Measurements from ENCODE around the gene EPS8L3.

EPS8L3 gene

DNA sequence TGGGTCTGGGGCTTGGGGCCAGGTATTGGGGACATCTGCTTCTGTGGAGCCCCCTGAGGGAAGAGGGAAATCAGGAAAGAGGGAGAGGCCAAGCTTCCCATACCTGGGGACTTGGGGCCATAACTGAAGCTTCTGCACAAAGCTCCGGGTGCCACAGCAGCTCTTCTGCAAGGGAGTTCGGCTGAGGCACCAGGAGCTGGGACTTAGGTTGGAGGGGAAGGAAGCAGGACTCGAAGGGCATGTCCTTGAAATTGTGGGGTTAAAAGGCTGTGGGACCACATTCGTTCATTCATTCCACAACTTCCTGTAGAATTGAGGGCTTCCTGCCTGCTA, 1.7 kb upstream of the EPS8L3 start:
- FAIRE-seq (no peak), DNase-seq (ENCODE audit: insufficient read length, low spot score) (no peak)
- TF ChIP-seq, protein P1, sequence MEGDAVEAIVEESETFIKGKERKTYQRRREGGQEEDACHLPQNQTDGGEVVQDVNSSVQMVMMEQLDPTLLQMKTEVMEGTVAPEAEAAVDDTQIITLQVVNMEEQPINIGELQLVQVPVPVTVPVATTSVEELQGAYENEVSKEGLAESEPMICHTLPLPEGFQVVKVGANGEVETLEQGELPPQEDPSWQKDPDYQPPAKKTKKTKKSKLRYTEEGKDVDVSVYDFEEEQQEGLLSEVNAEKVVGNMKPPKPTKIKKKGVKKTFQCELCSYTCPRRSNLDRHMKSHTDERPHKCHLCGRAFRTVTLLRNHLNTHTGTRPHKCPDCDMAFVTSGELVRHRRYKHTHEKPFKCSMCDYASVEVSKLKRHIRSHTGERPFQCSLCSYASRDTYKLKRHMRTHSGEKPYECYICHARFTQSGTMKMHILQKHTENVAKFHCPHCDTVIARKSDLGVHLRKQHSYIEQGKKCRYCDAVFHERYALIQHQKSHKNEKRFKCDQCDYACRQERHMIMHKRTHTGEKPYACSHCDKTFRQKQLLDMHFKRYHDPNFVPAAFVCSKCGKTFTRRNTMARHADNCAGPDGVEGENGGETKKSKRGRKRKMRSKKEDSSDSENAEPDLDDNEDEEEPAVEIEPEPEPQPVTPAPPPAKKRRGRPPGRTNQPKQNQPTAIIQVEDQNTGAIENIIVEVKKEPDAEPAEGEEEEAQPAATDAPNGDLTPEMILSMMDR (IDR thresholded peaks at IDR 0.05; ENCODE audit: insufficient read depth, missing control alignments) = no peak

DNA sequence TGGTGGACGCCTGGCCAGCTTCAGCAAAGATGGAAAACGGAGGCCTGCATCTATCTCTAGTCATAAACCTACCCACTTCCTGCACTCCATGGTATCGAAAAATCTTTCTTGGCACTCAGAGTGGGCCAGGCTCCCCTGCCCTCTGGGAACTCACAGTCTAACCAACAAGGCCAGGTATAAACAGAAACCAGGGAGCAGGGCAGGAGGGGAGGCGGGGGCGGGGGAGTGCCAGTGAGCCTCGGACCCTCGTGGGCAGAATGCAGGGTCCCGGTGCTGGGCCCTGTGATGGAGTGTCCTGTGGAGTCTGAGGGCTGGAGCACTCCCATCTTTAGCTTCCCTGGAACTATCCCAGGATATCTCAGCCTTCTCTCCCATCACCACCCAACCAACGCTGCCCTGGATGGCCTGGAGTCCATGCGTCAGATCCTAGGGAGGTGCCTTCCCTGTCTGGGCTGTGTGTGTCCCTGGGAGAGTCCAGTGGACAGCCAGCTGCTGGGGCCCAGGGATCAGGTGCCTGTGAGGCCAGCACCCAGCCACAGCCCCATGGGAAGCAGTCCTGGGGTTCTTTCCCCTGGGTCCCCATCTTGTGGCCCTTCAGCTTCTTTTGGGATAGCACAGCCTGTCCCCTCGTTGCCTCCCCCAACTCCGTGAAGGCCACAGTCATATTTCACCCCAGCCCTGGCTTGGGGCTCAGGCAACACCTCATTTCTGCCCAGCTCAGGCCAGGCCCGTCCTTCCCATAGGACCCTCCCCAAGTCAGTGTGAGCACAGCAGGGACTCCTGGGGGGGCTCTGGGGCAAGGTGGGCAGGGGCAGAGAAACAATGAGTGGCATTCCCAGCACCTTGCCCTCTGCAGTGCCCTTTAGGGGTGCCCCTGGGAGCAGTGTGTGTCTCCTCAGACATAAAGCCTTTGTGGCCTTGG, 1.1 kb upstream of the EPS8L3 start:
- FAIRE-seq (no peak), DNase-seq (ENCODE audit: insufficient read length, low spot score) (no peak)
- TF ChIP-seq, protein P1 (IDR thresholded peaks at IDR 0.05; ENCODE audit: insufficient read depth, missing control alignments) = no peak

DNA sequence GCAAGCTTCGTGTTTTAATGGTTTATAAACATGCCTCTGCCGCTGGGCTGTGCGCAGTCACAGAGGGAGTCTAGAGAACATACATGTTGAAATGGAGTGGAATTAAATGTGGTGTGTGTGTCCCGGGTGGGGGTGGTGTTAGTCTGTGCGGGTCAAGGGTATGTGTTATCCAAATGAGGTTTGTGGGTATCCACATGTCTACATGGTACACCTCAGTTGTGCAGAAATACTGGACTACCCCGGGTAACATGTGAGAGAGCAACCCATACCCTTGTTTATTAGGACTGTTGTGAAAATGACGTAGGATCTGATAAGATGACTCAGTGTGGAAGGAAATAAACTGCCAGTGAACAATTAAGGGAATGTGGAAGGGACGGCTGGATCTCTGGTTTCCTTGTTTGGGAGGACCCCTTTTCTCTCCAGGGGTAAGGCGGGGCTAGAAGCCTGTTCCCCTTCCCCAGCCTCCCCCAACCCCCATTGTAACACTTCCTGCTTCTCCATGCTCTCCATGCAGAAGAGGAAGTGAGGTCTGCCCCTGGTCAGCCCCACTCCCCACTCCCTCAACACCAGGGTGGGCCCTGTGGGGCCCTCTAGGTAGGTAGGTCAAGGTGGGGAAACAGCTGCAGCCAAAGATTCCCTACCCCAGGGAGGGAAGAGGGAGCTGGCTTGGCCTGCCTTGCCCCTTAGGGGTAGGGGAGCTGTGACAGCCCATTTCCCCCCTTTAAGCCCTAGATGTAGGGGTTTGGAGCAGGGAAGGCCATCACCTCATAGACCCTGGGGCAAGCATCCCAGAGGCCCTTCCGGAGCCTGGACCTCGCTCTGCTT, 690 bp downstream of the EPS8L3 start:
- DNase-seq (ENCODE audit: insufficient read length, low spot score) = no peak
- TF ChIP-seq, protein P1 (IDR thresholded peaks at IDR 0.05; ENCODE audit: insufficient read depth, missing control alignments) = no peak
- no peak for FAIRE-seq

DNA sequence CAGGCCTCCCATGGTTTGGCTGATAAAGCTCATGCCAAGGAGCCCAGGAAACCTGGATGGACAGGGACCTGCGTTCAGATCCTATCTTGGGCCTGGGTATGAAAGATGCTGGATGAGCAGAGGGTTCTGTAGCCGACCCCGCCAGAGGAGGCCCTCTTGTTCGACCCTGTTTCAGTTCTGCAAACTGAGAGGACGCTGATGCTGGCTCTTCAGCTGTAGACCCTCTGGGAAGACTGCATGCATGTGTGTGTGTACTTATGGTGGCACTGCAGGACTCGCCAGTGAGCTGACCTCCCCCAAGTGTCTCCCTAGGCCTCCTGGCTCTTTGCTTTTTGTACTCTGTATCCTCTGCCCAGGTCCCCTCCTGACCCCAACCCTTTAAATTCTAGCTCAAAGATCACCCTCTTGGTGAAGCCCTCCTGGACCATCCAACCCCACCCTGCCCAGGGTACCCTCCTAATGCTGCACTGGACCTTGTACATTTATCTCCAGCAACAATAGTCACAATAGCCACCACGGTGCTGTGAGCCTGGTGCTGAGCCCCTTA, 1.6 kb downstream of the EPS8L3 start:
- no peak for FAIRE-seq
- TF ChIP-seq, protein P1 (IDR thresholded peaks at IDR 0.05; ENCODE audit: insufficient read depth, missing control alignments) = no peak
- DNase-seq (ENCODE audit: insufficient read length, low spot score) = no peak

DNA sequence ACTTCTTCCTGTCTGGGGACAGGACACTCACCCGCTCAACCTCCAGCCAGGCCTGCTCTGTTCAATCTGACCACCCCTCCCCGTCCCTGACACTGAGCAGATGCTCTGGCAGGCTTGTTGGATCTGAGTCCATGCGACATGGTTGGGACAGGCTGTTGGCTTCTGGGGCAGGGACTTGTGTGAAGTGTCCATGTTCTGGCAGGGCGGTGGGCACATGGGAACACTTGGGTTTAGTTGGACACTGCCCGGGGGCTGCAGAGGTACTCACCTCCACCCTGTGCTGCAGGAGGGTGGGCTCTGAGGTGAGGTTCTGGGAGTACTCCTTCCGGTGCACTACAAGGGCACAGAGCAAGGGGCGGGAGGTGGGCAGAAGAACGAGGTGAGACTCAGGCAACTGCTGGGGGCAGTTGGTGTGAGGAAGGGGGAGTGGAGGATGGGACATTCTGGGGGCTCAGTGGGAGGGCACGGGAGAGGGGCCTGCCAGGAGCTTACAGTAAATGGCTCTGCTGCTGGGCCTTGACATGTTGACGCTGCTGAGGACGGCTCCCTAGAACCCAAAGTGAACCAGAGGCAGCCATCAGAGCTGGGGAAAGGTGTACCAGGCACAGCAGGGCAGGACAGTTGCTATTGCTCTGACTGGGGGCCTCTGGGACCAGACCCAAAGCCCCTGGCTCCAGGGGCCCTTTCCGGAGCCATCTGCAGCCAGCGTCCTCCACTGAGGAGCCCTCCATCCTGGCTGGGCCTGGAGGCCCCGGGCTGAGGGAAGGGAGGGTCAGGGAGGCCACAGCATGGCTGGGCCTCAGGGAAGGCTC, 2.3 kb downstream of the EPS8L3 start:
- FAIRE-seq (no peak), DNase-seq (ENCODE audit: insufficient read length, low spot score) (no peak)
- TF ChIP-seq, protein P1 (IDR thresholded peaks at IDR 0.05; ENCODE audit: insufficient read depth, missing control alignments) = no peak

DNA sequence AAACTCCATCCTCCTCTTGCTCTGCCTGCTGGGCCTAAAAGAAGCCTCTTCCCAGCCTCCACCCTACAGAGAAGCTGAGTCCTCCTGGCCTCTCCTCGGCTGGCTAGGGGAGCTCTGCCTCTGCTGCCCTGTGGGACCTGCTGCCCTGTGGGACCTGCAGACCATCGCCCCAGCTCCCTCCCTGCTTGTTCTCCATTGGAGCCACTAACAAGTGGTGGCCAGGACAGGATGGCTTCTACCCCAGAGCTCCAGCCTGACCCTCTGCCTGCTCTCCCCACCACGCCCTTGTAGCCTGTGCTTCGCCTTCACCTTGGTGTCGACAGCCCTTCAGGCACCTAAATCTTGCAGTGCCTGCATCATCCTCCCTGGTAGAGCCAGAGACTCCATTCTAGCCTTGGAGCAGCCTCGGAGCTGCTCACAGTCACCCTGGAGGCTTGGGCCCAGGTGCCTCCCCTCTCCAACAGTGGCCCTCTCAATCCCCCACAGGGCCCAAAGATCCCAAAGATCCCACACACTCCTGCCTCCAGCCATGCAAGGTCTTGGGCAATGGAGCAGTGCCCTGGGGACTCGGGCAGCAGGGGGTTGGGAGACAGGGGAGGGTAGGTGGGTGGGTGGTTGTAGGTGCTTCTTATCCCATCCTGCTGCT, 3.0 kb downstream of the EPS8L3 start:
- TF ChIP-seq, protein P1 (IDR thresholded peaks at IDR 0.05; ENCODE audit: insufficient read depth, missing control alignments) = no peak
- FAIRE-seq (no peak), DNase-seq (ENCODE audit: insufficient read length, low spot score) (no peak)

Data from D721Med (cell line).